ENCODE measurements around the gene ZNF445.
"Not testable (repeated sequence)": the region's sequence is repeated elsewhere in the genome, so short reads cannot be mapped to it uniquely, and the experiment has no call there.

Gene ZNF445

GRCh38 chr3:44429459-44429858, 48.0 kb downstream of the ZNF445 start:
- no peak for DNase-seq

- DNase-seq: no peak
Measured at GRCh38 chr3:44428910-44429309, 48.6 kb downstream of the ZNF445 start.

GRCh38 chr3:44427683-44428082, 49.8 kb downstream of the ZNF445 start:
- DNase-seq: no peak

GRCh38 chr3:44424758-44425157, 52.7 kb downstream of the ZNF445 start:
- DNase-seq: no peak

- DNase-seq: no peak
Measured at GRCh38 chr3:44421280-44421679, 56.2 kb downstream of the ZNF445 start.

GRCh38 chr3:44420676-44421075, 56.8 kb downstream of the ZNF445 start:
- no peak for DNase-seq

GRCh38 chr3:44419923-44420650, 57.4 kb downstream of the ZNF445 start:
- DNase-seq: no peak

GRCh38 chr3:44419116-44419922, 58.2 kb downstream of the ZNF445 start:
- DNase-seq: no peak

GRCh38 chr3:44418549-44418948, 58.9 kb downstream of the ZNF445 start:
- DNase-seq: no peak

GRCh38 chr3:44418118-44418517, 59.4 kb downstream of the ZNF445 start:
- DNase-seq: not testable (repeated sequence)

- DNase-seq: no peak
Measured at GRCh38 chr3:44416031-44417030, 61.1 kb downstream of the ZNF445 start.

GRCh38 chr3:44415421-44415820, 62.0 kb downstream of the ZNF445 start:
- DNase-seq: no peak

GRCh38 chr3:44414517-44415090, 62.9 kb downstream of the ZNF445 start:
- no peak for DNase-seq

- DNase-seq: no peak
Measured at GRCh38 chr3:44412365-44412764, 65.1 kb downstream of the ZNF445 start.

- no peak for DNase-seq
Measured at GRCh38 chr3:44411031-44411645, 66.3 kb downstream of the ZNF445 start.

GRCh38 chr3:44409640-44410410, 67.6 kb downstream of the ZNF445 start:
- DNase-seq: no peak

GRCh38 chr3:44402548-44402947, 74.9 kb downstream of the ZNF445 start:
- DNase-seq: no peak

GRCh38 chr3:44400771-44401170, 76.7 kb downstream of the ZNF445 start:
- no peak for DNase-seq

- no peak for DNase-seq
Measured at GRCh38 chr3:44398853-44399252, 78.6 kb downstream of the ZNF445 start.

GRCh38 chr3:44398271-44398670, 79.2 kb downstream of the ZNF445 start:
- DNase-seq: not testable (repeated sequence)
